Neural progenitor cell (in vitro differentiated cells): Measurements from ENCODE around the gene LRPAP1. TPM values are rescaled to one million over a fixed set of nuclear protein-coding genes. Genes with fewer than 3 reads are reported as not detected.
A peak's percentile ranks its signal among the peaks of the same experiment; 100 is the strongest.
"Not testable (repeated sequence)": the region's sequence is repeated elsewhere in the genome, so short reads cannot be mapped to it uniquely, and the experiment has no call there.

Experiments used
- DNase-seq: peaks from one replicate; pipeline ENCODE4 v3.0.0-alpha.2; 2016; ENCODE audit warnings: low spot score
- H2AFZ ChIP-seq: fragments of 200-600 bp; sonication (generic); replicated peaks from 2 replicates; pipeline ENCODE4 v1.6.1; 2016; ENCODE audit warnings: antibody characterized with exemption
- H3F3A ChIP-seq: fragments of 200-600 bp; sonication (generic); 2 replicates; pipeline ENCODE4 v1.6.1; 2016; ENCODE audit warnings: antibody characterized with exemption, low read depth
- H3K27ac ChIP-seq: fragments of 200-600 bp; sonication (generic); 2 replicates; pipeline ENCODE4 v1.5.1; 2016; ENCODE audit warnings: mild to moderate bottlenecking
- H3K27me3 ChIP-seq: fragments of 200-600 bp; sonication (generic); 2 replicates; pipeline ENCODE4 v1.6.1; 2016; ENCODE audit warnings: mild to moderate bottlenecking, moderate library complexity
- H3K36me3 ChIP-seq: fragments of 200-600 bp; sonication (generic); 2 replicates; pipeline ENCODE4 v1.5.1; 2016
- H3K4me1 ChIP-seq: fragments of 200-600 bp; sonication (generic); 2 replicates; pipeline ENCODE4 v1.6.1; 2016; ENCODE audit warnings: mixed run types
- H3K4me2 ChIP-seq: fragments of 200-600 bp; sonication (generic); 2 replicates; pipeline ENCODE4 v1.6.1; 2016
- H3K4me3 ChIP-seq: fragments of 200-600 bp; sonication (generic); 2 replicates; pipeline ENCODE4 v1.5.1; 2016
- H3K79me2 ChIP-seq: fragments of 200-600 bp; sonication (generic); 2 replicates; pipeline ENCODE4 v1.6.1; 2016; ENCODE audit warnings: low read depth
- H3K9ac ChIP-seq: fragments of 200-600 bp; sonication (generic); 2 replicates; pipeline ENCODE4 v1.6.1; 2016
- H3K9me3 ChIP-seq: fragments of 200-600 bp; sonication (generic); 2 replicates; pipeline ENCODE4 v1.5.1; 2016; ENCODE audit warnings: low read depth
- H4K20me1 ChIP-seq: fragments of 200-600 bp; sonication (generic); 2 replicates; pipeline ENCODE4 v1.6.1; 2016; ENCODE audit warnings: low read depth
- H3K27ac Mint-ChIP-seq: 3 replicates; pipeline ENCODE4 v1.8.0; 2021; ENCODE audit warnings: mixed read lengths
- H3K27me3 Mint-ChIP-seq: 2 replicates; pipeline ENCODE4 v1.8.0; 2022; ENCODE audit warnings: low read depth, mild to moderate bottlenecking, inconsistent platforms, moderate library complexity, mixed read lengths; ENCODE audit not compliant: insufficient read depth
- H3K36me3 Mint-ChIP-seq: 3 replicates; pipeline ENCODE4 v1.8.0; 2021; ENCODE audit warnings: mixed read lengths
- H3K4me1 Mint-ChIP-seq: 3 replicates; pipeline ENCODE4 v1.8.0; 2021; ENCODE audit warnings: mixed read lengths
- H3K4me3 Mint-ChIP-seq: 3 replicates; pipeline ENCODE4 v1.8.0; 2021; ENCODE audit warnings: mild to moderate bottlenecking, moderate library complexity, mixed read lengths
- H3K9me3 Mint-ChIP-seq: 3 replicates; pipeline ENCODE4 v1.8.0; 2020; ENCODE audit warnings: mixed read lengths
- CTCF ChIP-seq: fragments of 200-600 bp; sonication (generic); IDR thresholded peaks from 2 replicates; pipeline ENCODE4 v1.5.1; 2017; ENCODE audit warnings: antibody characterized with exemption, mild to moderate bottlenecking
- EZH2 ChIP-seq: fragments of 200-600 bp; sonication (generic); IDR thresholded peaks from 2 replicates; pipeline ENCODE4 v1.6.1; 2017; ENCODE audit warnings: antibody characterized with exemption, mild to moderate bottlenecking, moderate library complexity
- EZH2phosphoT487 ChIP-seq: fragments of 200-600 bp; sonication (generic); IDR thresholded peaks from 2 replicates; pipeline ENCODE4 v1.6.1; 2017; ENCODE audit warnings: antibody characterized with exemption
- total RNA-seq: library from RNA; depleted of rRNA; stranded (reverse); fragments of >200 nt; gene quantifications from 2 replicates; pipeline ENCODE4 v1.2.3, GENCODE V29; 2015; ENCODE audit warnings: low replicate concordance

Gene LRPAP1
- total RNA-seq, 1 donor from 2014 or later, result 48.3 TPM

GRCh38 chr4:3566301-3566700 is 34.1 kb upstream of the LRPAP1 start:
- not testable (repeated sequence) for H3K79me2 ChIP-seq, H3K4me3 Mint-ChIP-seq, H3K4me2 ChIP-seq, DNase-seq, H3K9me3 Mint-ChIP-seq, H3K4me3 ChIP-seq, H3K9me3 ChIP-seq, H4K20me1 ChIP-seq, H3K27ac Mint-ChIP-seq, H3K4me1 ChIP-seq, H3K36me3 Mint-ChIP-seq, H3K4me1 Mint-ChIP-seq, H3K9ac ChIP-seq, H3F3A ChIP-seq, H3K36me3 ChIP-seq, H3K27me3 Mint-ChIP-seq, H3K27ac ChIP-seq, H2AFZ ChIP-seq, H3K27me3 ChIP-seq
- peak; percentile 19 for TF ChIP-seq CTCF

GRCh38 chr4:3564948-3565347 is 32.7 kb upstream of the LRPAP1 start:
- H4K20me1 ChIP-seq, DNase-seq, H3K27me3 Mint-ChIP-seq: not testable (repeated sequence)

GRCh38 chr4:3563403-3563802 is 31.2 kb upstream of the LRPAP1 start:
- peaks cover 6% of the 10 kb centered on the region for H3F3A ChIP-seq
- Mint-ChIP-seq H3K36me3 (no peaks in the 10 kb centered on the region), H3K4me1 (peaks cover 6% of the 10 kb centered on the region), H3K9me3 (no peaks in the 10 kb centered on the region), H3K27me3 (peaks cover 4% of the 10 kb centered on the region), H3K27ac (no peak overlapping the region), H3K4me3 (no peak overlapping the region)
- no peaks in the 10 kb centered on the region for H3K4me1 ChIP-seq
- H3K4me2 ChIP-seq, result no peak overlapping the region
- no peak overlapping the region for H3K27ac ChIP-seq
- H3K27me3 ChIP-seq, result no peaks in the 10 kb centered on the region
- no peak overlapping the region for H3K9ac ChIP-seq
- no peaks in the 10 kb centered on the region for H3K79me2 ChIP-seq
- H2AFZ ChIP-seq, result no peak overlapping the region
- H3K9me3 ChIP-seq, result no peaks in the 10 kb centered on the region
- no peak for DNase-seq
- no peaks in the 10 kb centered on the region for H3K36me3 ChIP-seq
- no peaks in the 10 kb centered on the region for H4K20me1 ChIP-seq
- no peak overlapping the region for H3K4me3 ChIP-seq
- TF ChIP-seq EZH2, result no peak
- TF ChIP-seq CTCF, result no peak
- TF ChIP-seq EZH2phosphoT487, result no peak

More at GRCh38 chr4:3564948-3565347, 32.7 kb upstream of the LRPAP1 start:
- H3K27ac Mint-ChIP-seq, H3K4me1 Mint-ChIP-seq, H3K27ac ChIP-seq, H3K36me3 ChIP-seq, H3F3A ChIP-seq, H3K36me3 Mint-ChIP-seq, H3K27me3 ChIP-seq, H2AFZ ChIP-seq, H3K4me1 ChIP-seq, H3K9me3 ChIP-seq, H3K9me3 Mint-ChIP-seq, H3K79me2 ChIP-seq, H3K4me2 ChIP-seq, H3K9ac ChIP-seq, H3K4me3 Mint-ChIP-seq, H3K4me3 ChIP-seq: not testable (repeated sequence)

- H3F3A ChIP-seq, H4K20me1 ChIP-seq, H2AFZ ChIP-seq, H3K79me2 ChIP-seq, H3K4me1 ChIP-seq, H3K9me3 ChIP-seq, H3K27ac Mint-ChIP-seq, H3K4me3 Mint-ChIP-seq, DNase-seq, H3K4me1 Mint-ChIP-seq, H3K27me3 ChIP-seq, H3K9ac ChIP-seq, H3K4me2 ChIP-seq, H3K36me3 Mint-ChIP-seq, H3K9me3 Mint-ChIP-seq, H3K4me3 ChIP-seq, H3K27ac ChIP-seq, H3K27me3 Mint-ChIP-seq, H3K36me3 ChIP-seq: not testable (repeated sequence)
Measured at GRCh38 chr4:3562127-3562526, 29.9 kb upstream of the LRPAP1 start.

GRCh38 chr4:3560465-3560864 is 28.2 kb upstream of the LRPAP1 start:
- H3K4me3 ChIP-seq, H3K4me1 ChIP-seq, H3K9ac ChIP-seq, H2AFZ ChIP-seq, H3K27me3 ChIP-seq, H4K20me1 ChIP-seq, H3F3A ChIP-seq, H3K4me2 ChIP-seq, H3K79me2 ChIP-seq, H3K27ac ChIP-seq, DNase-seq, H3K9me3 ChIP-seq, H3K36me3 ChIP-seq, H3K27ac Mint-ChIP-seq, H3K4me3 Mint-ChIP-seq, H3K36me3 Mint-ChIP-seq, H3K4me1 Mint-ChIP-seq, H3K9me3 Mint-ChIP-seq: not testable (repeated sequence)
- H3K27me3 Mint-ChIP-seq, result peaks cover 11% of the 10 kb centered on the region

GRCh38 chr4:3559381-3560290 is 27.4 kb upstream of the LRPAP1 start:
- H3K4me1 ChIP-seq, H2AFZ ChIP-seq, H3K4me1 Mint-ChIP-seq, H3K27me3 ChIP-seq, H3F3A ChIP-seq, H3K9me3 ChIP-seq, H4K20me1 ChIP-seq, DNase-seq, H3K27ac ChIP-seq, H3K4me3 Mint-ChIP-seq, H3K79me2 ChIP-seq, H3K4me2 ChIP-seq, H3K36me3 ChIP-seq, H3K36me3 Mint-ChIP-seq, H3K9ac ChIP-seq, H3K9me3 Mint-ChIP-seq, H3K4me3 ChIP-seq: not testable (repeated sequence)
- peak overlapping the region; percentile 82 for H3K27ac Mint-ChIP-seq
- peaks cover 16% of the 10 kb centered on the region for H3K27me3 Mint-ChIP-seq
